Measurements from ENCODE around the gene IMMP2L.

Gene IMMP2L

GRCh38 chr7:111012799-111013675, 549.3 kb downstream of the IMMP2L start:
- DNase-seq, result no peak

DNA sequence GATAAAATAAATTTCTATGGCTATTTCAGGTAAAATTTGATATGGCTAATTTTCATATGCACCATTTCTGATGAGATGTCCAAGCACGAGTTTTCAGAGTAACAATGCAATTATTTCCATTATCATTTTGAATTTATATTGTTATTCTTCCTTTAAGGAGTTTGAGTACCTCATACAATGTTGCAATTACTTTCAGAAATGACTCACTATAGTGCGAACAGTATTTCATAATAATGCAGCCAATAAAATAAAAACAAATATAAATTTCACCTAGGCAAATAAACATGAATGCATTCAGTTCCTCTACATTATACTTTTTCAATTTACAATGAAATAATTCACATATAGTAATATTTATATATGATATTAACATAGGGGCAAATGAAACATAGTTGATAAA, 550.1 kb downstream of the IMMP2L start:
- no peak for DNase-seq

- DNase-seq, result no peak
These were observed 550.8 kb downstream of the IMMP2L start for GRCh38 chr7:111011520-111011919.

GRCh38 chr7:111010798-111011197, 551.5 kb downstream of the IMMP2L start:
- no peak for DNase-seq

- DNase-seq, result no peak
These were observed 552.7 kb downstream of the IMMP2L start for GRCh38 chr7:111009526-111010040.

DNA sequence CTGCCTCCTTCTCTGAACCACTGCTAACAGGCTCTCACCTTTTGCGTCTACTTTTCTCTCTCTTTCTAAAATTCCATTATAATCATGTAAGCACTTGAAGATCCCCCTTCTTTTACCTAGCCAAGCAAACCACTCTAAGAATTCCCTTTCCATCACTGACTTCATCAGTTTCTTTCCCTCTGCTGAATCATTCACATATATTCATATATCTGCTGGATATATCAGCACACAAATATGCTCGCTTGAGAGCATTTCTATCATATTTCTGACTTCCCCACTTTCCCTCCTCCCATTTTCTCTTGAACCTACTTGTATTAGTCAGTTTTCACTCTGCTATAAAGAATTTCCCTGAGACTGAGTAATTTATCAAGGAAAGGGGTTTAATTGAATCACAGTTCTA, 555.6 kb downstream of the IMMP2L start:
- no peak for DNase-seq

DNA sequence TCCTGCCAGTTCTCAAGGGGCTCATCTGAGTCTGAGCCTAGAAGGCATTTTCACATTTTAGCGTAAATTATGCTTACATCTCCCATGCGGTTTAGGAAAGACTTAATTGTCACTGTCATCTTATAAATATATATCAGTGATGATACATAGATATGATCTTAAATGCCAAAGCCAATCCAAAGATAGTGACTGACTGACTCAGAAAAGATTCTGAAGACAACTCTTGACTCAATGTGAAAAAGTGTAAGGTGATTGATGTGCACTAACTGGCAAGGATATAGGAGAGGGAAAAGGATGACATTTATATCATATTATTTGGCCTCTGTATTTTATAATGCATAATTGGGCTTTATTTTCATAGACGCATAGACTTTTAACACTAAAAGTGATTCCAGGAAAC, 556.3 kb downstream of the IMMP2L start:
- DNase-seq, result no peak

GRCh38 chr7:111005445-111005844, 556.8 kb downstream of the IMMP2L start:
- DNase-seq, result no peak

GRCh38 chr7:111004310-111004901, 557.9 kb downstream of the IMMP2L start:
- DNase-seq, result no peak

GRCh38 chr7:111003883-111004282, 558.4 kb downstream of the IMMP2L start:
- no peak for DNase-seq

DNA sequence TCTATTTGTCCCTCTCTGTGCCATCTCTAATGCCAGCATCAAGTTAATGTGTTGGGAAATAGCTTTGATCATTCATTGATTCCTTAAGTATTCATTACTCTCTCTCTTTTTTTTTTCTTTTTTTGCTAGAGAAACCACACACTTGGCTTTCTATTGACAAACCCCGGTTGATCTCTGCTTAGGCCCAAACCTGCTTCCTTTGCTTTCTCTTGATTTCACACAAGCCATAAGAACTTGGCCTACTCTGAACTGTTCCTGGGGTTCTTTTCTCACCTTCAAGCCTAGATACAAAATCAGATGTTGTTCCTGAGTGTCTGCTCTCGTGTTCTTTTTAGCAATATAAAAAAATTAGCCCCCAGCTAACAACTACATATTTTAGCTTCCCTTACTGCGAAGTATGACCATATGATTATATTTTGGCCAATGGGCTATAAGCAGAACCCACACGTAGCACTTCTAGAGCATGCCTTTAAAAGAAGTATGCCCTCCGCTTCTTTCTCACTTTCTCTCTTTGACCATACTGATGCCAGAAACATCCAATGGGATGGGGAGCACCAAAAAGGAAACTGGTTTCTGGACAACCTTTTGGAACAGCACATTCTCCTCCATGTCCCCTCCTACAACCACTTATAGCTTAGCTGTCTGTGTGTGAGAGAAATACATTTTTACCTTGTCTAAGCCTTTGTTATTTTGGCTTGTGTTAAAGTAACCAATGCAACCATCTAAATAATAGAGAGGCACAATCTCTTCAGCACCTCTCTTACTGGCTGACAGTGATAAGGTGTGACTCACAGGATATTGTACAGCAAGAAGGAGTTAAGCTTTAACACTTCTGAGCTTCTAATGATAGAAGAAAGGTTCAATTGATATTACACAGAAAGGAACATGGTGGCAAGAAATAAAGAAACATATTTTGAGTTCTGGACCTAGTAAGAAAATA, 568.0 kb downstream of the IMMP2L start:
- no peak for DNase-seq

DNA sequence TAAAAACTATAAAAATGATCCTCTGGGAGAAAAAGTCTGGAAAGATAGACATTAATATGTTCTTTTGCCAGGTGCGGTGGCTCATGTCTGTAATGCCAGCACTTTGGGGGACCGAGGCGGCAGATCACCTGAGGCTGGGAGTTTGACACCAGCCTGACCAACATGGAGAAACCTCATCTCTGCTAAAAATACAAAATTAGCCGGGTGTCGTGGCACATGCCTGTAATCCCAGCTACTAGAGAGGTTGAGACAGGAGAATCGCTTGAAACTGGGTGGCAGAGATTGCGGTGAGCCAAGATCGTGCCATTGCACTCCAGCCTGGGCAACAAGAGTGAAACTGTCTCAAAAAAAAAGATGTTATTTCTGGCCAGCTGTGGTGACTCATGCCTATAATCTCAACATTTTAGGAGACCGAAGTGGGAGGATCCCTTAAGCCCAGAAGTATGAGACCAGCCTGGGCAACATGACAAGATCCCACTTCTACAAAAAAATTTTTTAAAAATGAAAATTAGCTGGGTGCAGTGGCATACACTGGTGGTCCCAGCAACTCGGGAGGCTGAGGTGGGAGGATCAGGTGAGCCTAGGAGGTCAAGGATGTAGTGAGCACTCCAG, 573.3 kb downstream of the IMMP2L start:
- no peak for DNase-seq

GRCh38 chr7:110988348-110988747, 573.9 kb downstream of the IMMP2L start:
- DNase-seq, result no peak

GRCh38 chr7:110987127-110987693, 575.1 kb downstream of the IMMP2L start:
- no peak for DNase-seq

DNA sequence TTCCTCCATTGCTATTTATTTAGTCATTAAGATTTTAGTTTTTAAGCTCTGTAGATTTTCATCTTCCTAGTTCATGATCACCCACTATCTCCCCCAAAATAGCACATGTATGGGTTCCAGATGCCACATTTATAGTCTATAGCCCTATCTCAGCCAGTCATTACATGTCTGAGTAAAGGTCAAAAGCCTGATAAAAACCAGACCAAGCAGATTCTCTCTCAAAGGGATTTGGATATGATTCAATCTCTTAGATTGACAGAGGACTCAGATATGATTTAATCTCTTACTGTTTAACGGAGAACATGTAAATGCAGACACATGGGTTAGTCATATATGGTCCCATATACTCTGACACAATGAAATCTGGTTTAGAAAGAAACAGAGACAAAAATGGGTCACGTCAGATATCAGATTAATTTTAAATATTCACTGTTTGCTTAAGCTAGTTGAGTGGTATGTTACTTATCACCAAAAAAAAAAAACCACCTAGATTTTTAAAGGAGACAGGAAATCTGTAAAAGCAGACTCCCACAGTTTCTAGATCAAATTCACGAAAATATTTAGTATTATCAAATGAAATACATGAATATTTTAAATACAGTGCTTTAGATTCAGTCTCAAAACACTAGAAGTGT, 578.4 kb downstream of the IMMP2L start:
- no peak for DNase-seq

GRCh38 chr7:110977127-110977737, 585.1 kb downstream of the IMMP2L start:
- no peak for DNase-seq

GRCh38 chr7:110975486-110975885, 586.8 kb downstream of the IMMP2L start:
- DNase-seq, result no peak

- DNase-seq, result no peak
These were observed 587.9 kb downstream of the IMMP2L start for GRCh38 chr7:110974441-110974840.

GRCh38 chr7:110973196-110973990, 588.9 kb downstream of the IMMP2L start:
- DNase-seq, result no peak

DNA sequence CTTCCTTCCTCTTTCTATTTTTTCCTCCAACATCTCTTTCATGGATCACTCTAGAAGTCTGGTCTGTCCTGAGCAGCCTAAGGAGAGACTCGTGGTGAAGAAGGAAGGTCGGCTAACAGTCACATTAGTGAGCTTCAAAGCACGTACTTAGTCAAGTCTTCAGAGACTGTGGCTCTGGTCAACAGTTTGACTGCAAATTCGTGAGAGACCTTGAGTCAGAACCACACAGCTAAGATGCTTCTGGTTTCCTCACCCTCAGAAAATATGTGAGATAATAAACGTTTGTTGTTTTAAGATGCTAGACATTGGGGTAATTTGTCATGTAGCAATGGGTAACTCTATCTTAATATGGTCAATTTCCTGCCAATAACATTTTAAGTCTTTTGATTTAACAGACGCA, 597.5 kb downstream of the IMMP2L start:
- no peak for DNase-seq

DNA sequence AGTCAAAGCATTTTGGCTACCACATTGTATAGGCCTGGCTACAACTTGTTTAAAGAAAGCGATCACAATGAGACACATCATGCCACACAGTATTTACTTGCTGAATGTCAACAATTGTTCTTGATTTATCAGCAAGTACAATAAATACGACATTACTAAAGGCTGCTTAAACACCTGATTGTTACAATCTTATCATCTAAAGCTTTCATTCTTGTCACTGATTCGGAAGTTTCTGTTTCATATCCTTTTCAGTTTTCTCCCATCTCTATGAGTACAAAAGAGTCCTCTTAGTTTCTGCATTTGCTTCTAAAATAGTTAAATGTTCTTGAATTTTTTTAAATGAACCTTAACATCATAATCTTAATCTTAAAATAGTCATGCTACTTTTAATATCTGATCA, 599.5 kb downstream of the IMMP2L start:
- DNase-seq, result no peak

Measured in GDM1 (cell line).